DMS153 treated with DMSO at 0.1 percent for 48 hours (cell line): Measurements from ENCODE around the gene ACTR10.
"Not testable (repeated sequence)": the region's sequence is repeated elsewhere in the genome, so short reads cannot be mapped to it uniquely, and the experiment has no call there.

ENCODE experiments used
- DNase-seq: peaks from one replicate; lab custom pipeline; 2025; ENCODE audit not compliant: unreplicated experiment; lab: John Stamatoyannopoulos, UW

ACTR10 gene

DNA sequence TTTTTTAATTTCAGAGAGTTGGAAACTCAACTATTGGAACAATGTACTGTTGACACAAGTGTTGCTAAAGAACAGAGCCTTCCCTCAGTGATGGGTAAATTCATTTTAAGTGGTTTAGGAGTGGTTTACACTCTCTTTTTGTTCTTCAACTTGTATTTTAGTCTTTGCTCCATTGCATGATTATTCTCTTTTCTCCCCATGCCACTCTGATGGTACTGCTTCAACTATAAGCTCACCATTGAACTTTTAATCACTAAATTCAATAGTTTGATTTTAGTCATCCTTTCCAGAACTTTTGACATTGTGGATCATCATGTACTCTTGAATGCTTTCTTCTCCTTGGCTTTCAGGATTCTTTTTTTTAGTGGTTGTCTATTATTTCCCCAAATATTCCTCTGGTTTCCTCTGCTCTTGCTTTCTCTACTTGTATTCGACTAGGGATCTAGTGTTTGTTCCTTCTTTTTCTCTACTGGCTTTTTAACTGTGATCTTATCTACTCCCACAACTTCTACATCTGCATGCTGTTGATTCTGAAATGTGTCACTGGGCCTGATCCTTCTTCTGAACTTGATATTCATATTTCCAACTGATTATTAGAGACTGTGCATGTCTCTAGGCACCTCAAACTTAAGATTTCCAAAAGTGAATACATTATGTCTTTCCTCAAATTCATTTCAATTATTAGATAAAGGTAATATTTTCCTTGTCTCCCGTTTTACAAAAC, 15.4 kb downstream of the ACTR10 start:
- no peak for DNase-seq

DNA sequence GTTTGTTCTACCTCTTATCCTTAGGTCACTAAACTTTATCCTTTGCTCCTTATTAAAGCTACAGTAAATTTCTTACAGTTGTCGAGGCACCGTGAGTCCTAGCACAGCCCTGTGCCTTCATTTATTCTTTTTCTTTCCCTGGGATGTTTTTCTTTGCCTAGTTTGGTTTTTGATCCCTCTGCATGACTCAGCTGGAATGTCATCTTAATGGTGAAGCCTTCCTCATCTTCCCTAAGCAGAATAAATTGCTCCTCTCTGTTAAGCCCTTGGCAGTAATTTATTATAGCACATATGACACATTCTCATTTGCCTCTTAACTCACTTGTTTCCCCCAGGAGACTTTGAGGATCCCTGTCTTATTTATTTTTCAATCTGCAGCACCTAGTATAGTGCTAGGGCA, 16.6 kb downstream of the ACTR10 start:
- no peak for DNase-seq

DNA sequence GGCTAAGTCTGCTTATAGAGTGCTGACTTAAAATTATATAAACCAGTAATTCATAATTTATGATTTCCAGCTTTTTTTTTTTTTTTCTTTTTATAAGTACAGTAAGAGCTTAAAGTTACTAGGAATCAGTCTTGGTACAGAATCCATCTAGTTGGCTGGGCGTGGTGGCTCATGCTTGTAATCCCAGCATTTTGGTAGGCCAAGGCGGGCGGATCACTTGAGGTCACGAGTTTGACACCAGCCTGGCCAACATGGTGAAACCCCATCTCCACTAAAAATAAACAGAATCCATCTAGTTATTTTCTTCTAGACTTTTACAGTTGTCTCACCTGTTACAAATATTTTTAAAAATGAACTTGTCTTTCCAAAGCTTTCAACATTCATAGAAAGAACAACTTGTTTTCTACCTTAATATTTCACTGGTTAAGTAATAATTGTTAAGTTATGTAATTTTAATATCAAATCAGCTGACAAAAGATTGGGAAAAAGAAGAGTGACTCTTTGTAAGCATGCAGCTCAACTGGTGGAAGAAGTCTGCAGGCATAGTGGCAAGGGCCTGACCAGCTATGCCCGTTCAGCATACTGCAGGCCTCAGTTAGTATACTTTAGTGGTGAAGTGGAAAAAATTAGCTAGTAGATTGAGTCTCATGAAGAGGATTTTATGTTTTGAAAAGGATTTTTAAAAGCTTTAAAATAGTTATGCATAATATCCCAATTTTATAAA, 27.3 kb downstream of the ACTR10 start:
- no peak for DNase-seq

DNA sequence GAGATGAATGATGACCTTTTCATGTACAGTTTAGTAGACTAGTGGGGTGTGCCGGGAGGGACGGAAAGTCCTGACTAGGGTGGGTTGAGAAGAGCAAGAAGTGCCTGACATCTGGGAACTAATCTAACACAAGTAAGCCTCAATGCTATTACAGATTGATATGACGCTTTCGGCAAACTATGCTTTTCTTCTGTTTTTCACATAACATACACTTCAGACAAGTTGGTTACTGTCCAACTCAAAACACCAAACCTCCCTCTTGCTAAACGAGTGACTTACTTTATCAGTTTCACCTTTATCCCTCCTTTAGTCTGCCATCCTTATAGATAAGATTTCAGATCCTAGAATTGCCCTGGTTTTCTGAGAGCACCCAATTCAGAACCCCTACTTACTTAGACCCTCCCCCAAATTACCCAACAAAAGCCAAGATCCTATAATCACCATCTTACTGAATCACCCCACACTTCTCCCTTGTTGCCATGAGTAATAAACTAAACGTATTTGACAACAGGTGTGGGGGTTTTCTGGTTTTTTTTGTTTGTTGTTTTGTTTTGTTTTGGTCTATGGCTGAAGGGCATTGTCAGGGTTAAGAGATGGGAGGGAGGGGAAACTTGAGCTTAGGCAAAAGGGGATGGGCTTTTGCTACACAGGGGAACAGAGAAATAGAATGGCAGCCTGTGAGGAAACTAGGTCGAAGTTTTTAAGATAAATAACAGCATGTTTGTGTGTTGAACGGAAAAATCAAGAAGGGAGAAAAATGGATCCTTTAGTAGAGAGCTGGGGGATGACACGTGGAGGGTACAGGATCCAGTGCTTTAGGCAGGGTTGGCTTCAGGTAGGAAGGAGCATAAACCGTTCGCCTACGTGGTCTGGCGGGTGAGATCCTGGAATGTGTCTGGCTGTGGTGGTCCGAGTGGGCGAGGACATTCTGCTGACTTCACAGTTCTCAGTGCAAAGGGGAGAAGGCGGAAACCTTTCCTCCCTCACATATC, 38.6 kb downstream of the ACTR10 start:
- DNase-seq = no peak

DNA sequence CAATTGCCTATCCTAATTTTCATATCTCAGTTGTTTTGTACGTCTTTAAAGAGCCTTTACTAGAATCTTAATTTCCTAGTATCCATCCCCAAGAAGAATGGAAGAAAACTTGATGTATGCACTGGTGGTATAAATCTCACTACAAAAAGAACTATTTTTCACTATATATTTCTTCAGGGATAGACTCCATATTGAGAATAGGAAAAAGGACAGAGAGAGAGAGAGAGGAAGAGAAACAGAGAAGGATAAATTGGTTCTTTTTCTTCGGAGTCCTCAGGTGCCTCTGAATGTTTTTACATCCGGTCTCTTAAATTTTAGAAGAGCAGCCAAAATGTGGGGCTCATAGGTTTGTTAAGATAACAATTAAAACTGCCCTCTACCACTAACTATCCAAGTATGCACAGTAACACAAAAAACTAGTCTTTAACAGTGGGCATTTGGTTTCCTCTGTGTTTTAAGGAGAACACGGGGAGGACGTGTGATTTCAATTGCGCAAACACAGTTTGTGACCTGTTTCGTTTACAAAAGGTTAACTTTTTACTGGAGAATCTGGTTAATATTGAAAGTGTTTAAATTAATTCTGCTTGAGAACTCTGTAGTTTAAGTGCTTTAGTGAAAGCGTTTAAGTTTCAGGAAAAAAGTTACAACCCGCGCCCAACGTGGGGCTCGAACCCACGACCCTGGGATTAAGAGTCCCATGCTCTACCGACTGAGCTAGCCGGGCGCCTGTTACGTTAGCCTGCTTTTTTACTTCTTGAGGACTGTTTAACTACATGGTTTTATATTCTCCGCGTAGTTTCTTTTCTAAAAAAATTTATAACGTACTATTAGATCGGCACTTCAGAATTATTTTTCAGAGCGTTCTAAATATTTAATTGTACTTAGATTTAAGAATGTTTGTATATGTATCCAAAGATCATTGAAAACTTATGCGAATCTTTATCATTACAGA, 39.6 kb downstream of the ACTR10 start:
- peak; percentile 45 for DNase-seq

- no peak for DNase-seq
Observed at GRCh38 chr14:58243790-58244555, 44.0 kb downstream of the ACTR10 start.

DNA sequence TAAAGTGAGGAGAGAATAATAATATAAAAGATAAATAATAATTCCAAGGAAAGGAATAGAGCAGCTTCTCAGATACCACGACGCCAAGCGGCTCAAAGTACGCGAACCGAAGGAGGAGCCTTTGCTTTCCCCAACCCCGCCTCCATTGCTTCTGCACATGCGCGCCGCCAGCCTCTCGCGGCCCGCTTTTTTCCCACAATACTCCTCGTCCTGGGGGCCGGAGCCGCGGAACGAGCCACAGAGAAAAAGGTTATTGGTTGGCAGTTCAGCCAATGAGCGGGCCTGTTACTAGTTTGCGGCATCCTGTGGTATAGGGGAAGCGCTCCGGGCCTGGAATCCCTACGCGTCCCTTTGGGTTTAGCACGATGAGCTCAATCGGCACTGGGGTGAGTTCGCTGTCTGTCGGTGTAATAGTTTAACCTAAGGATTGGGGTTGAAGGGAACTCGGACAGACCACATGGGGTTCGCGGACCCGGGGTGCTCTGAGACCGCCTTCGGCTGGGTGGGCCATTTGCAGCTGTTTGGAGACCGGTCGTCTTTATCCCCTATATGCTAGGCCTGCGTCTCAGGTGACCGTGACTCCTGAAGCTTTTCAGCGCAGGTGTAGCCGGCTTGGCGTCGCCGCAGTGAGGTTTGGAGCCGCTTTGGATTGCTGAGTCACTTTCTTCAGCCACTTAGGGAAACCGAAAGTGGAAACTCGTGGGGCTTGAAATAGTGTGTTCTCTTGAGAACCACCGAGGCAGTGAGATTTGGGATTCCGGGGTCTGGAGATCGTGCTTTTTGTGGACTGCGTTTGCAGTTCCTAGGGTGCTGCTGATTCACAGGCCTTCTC, 44.8 kb downstream of the ACTR10 start, which contains the start of gene PSMA3:
Gene PSMA3, plus strand, starts transcription at position 288 of the 832 bp plus-strand sequence. Its CDS starts 78 bp downstream, at position 366.
- peak; percentile 95 for DNase-seq

DNA sequence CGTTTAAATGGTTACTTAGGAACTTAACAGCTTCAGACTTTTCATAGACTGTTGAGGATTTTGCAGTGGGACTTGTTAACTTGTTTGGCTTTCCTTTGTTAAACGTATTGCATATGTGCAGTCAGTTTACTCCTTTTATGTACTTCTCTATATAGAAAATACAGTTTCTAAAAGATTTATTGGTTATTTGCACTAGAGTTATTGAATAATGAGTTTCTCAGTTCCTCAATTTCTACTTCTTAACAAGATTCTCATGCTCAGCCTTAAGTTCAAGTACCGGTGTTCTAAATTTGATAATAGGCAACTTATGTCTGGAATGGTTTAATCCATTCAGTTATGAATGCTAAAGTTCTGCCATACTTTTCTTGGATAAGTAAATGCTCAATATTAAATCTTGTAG, 45.6 kb downstream of the ACTR10 start:
- DNase-seq = no peak

GRCh38 chr14:58249611-58250010, 49.7 kb downstream of the ACTR10 start:
- no peak for DNase-seq

DNA sequence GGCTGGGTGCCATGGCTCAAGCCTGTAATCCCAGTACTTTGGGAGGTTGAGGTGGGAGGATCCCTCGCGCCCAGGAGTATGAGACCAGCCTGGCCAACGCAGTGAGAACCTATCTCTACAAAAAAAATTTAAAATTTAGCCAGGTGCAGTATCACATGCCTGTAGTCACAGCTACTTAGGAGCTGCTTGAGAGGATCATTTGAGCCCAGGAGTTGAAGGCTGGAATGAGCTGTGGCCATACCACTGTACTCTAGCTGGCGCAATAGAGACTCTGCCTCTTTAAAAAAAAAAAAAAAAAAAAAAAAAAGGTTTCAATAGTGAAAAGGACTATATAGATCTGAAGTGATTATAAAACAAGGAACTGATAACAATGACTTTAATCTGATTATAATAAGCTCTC, 58.2 kb downstream of the ACTR10 start:
- no peak for DNase-seq

GRCh38 chr14:58262005-58262404, 62.1 kb downstream of the ACTR10 start:
- DNase-seq = not testable (repeated sequence)

DNA sequence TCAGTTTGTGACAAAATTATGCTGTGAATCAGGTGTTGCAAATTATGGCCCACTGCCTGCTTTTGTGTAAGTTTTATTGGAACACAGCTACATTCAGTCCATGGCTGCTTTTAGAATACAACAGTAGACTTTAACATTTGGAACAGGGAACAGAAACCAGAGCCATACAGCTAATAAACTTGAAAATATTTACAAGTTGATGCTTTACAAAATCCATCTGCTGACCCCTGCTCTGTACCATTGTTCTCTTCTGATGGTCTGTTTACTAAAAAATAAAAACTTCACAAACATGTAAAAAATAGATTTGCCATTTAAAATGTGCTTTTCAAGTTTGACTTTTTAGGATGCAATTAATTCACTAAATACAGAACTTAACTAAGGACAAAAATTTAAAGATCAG, 65.5 kb downstream of the ACTR10 start:
- DNase-seq = no peak

DNA sequence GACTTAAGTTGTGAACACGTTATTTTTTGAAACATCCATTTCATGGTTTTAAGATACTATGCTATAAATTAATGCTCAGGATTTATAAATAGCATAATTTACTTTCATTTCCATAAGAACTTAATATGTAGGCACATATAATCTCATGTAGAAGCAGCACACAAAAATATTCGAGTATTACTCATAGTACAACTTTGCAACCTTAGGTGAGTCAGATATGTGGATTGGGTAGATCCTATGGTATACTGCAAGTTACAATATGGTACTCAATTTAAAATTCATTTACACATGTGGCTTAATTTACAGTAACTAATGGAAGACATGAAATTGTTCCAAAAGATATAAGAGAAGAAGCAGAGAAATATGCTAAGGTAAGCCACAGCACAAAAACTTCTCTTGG, 70.7 kb downstream of the ACTR10 start:
- no peak for DNase-seq

- DNase-seq = no peak
Observed at GRCh38 chr14:58272588-58273372, 72.8 kb downstream of the ACTR10 start.

GRCh38 chr14:58274881-58275280, 74.9 kb downstream of the ACTR10 start:
- DNase-seq = no peak

GRCh38 chr14:58275527-58276190, 75.7 kb downstream of the ACTR10 start:
- DNase-seq = no peak

DNA sequence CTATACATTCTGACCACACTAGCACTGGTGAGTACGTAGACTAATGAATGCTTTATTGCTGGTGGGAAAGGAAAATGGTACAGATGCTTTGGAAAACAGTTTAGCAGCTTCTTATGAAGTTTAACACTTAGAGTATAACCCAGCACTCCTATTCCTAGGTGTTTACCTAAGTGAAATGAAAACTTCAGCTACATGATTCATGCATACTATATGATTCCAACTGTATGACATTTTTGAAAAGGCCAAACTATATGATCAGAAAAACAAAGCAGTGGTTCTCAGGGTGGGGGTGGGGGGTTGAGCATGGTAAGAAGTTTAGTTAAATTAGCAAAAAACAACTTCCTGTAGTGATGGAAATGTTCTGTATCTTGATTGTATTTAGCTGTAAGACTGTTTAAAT, 76.3 kb downstream of the ACTR10 start:
- DNase-seq = no peak
